Upper lobe of right lung (tissue), 1 donor: Measurements from ENCODE around the gene ANKRD11. TPM values are rescaled to one million over a fixed set of nuclear protein-coding genes. Genes with fewer than 3 reads are reported as not detected.

ENCODE experiments used
- ATAC-seq: fragments of 200-7000 bp; cut with Tn5 transposase; one replicate; pipeline ENCODE4 v1.9.1; 2020; ENCODE audit warnings: mild to moderate bottlenecking, moderate library complexity
- DNase-seq: peaks from one replicate; pipeline ENCODE4 v3.0.0-alpha.2; 2020
- H3K27ac ChIP-seq: fragments of 200-600 bp; one replicate; pipeline ENCODE4 v1.8.0; 2022
- H3K27me3 ChIP-seq: fragments of 200-600 bp; one replicate; pipeline ENCODE4 v1.8.0; 2022; ENCODE audit warnings: mild to moderate bottlenecking
- H3K36me3 ChIP-seq: fragments of 200-600 bp; one replicate; pipeline ENCODE4 v1.8.0; 2022
- H3K4me1 ChIP-seq: fragments of 200-600 bp; one replicate; pipeline ENCODE4 v1.8.0; 2022
- H3K4me3 ChIP-seq: fragments of 200-600 bp; one replicate; pipeline ENCODE4 v1.8.0; 2022; ENCODE audit warnings: mild to moderate bottlenecking
- H3K9me3 ChIP-seq: fragments of 200-600 bp; one replicate; pipeline ENCODE4 v1.8.0; 2022
- CTCF ChIP-seq: fragments of 200-600 bp; IDR thresholded peaks from one replicate; pipeline ENCODE4 v1.8.0; 2022; ENCODE audit warnings: antibody characterized with exemption
- intact Hi-C: fragments of 100-400 bp; cut with DNase I; formaldehyde crosslinking; loops from one replicate; pipeline ENCODE4 v1.11.0; 2022
- total RNA-seq: library from RNA; stranded (reverse); fragmentation: NEBNext Ultra II Directional; extraction: Animal tissue kit (Norgen Biotek cat#: 25700); gene quantifications from one replicate; pipeline ENCODE4 v1.2.1, GENCODE V29; 2021
- donor health status: DM: no; HTN: yes; CAD: no; lungs with severe emphysema.

ANKRD11 gene
- total RNA-seq, 1 donor from 2014 or later, result 125 TPM

- TF ChIP-seq CTCF, result no peak
- Histone ChIP-seq H3K36me3 (no peaks in the 10 kb centered on the region), H3K9me3 (no peaks in the 10 kb centered on the region), H3K4me1 (peaks cover 81% of the 10 kb centered on the region), H3K27me3 (no peaks in the 10 kb centered on the region), H3K27ac (no peak overlapping the region), H3K4me3 (no peak overlapping the region)
- no peak for ATAC-seq
- intact Hi-C loops, result no loop called here
- DNase-seq, result no peak
These were observed 15.2 kb downstream of the ANKRD11 start for GRCh38 chr16:89475144-89475543.

GRCh38 chr16:89473791-89474414 is 16.5 kb downstream of the ANKRD11 start:
- Histone ChIP-seq H3K4me3 (no peak overlapping the region), H3K27ac (no peak overlapping the region), H3K4me1 (peaks cover 71% of the 10 kb centered on the region), H3K36me3 (no peaks in the 10 kb centered on the region), H3K27me3 (no peaks in the 10 kb centered on the region), H3K9me3 (no peaks in the 10 kb centered on the region)
- intact Hi-C loops, result no loop called here
- no peak for TF ChIP-seq CTCF
- DNase-seq, result no peak
- ATAC-seq, result peak; percentile 61

GRCh38 chr16:89473136-89473712 is 17.1 kb downstream of the ANKRD11 start:
- H3K36me3 ChIP-seq, result no peaks in the 10 kb centered on the region
- ATAC-seq, result no peak
- no peak for TF ChIP-seq CTCF
- H3K27ac ChIP-seq, result no peak overlapping the region
- H3K4me1 ChIP-seq, result peaks cover 71% of the 10 kb centered on the region
- H3K27me3 ChIP-seq, result no peaks in the 10 kb centered on the region
- no peak overlapping the region for H3K4me3 ChIP-seq
- H3K9me3 ChIP-seq, result no peaks in the 10 kb centered on the region
- DNase-seq, result no peak
- intact Hi-C loops, result no loop called here

- Histone ChIP-seq H3K4me1 (peaks cover 68% of the 10 kb centered on the region), H3K36me3 (no peaks in the 10 kb centered on the region), H3K27me3 (no peaks in the 10 kb centered on the region), H3K4me3 (no peak overlapping the region), H3K27ac (no peak overlapping the region), H3K9me3 (no peaks in the 10 kb centered on the region)
- DNase-seq (no peak), ATAC-seq (no peak)
- intact Hi-C loops, result no loop called here
- TF ChIP-seq CTCF, result no peak
These were observed 17.7 kb downstream of the ANKRD11 start for GRCh38 chr16:89472711-89473075.

- DNase-seq (no peak), ATAC-seq (no peak)
- H3K27ac ChIP-seq, result no peak overlapping the region
- H3K4me1 ChIP-seq, result peaks cover 30% of the 10 kb centered on the region
- no peaks in the 10 kb centered on the region for H3K36me3 ChIP-seq
- no peaks in the 10 kb centered on the region for H3K9me3 ChIP-seq
- intact Hi-C loops, result no loop called here
- TF ChIP-seq CTCF, result no peak
- H3K27me3 ChIP-seq, result no peaks in the 10 kb centered on the region
- no peak overlapping the region for H3K4me3 ChIP-seq
These were observed 23.0 kb downstream of the ANKRD11 start for GRCh38 chr16:89467382-89467781.
